GM12874 (cell line): ENCODE data around the gene MEAK7.

ENCODE experiments used
- CTCF ChIP-seq: IDR thresholded peaks from 2 replicates; pipeline ENCODE4 v1.5.1; 2011; ENCODE audit warnings: low read depth, mild to moderate bottlenecking, control low read depth, low read length, moderate library complexity; ENCODE audit not compliant: insufficient read depth

MEAK7 gene

GRCh38 chr16:84465154-84465553 lies 39.3 kb downstream of the MEAK7 start:
- TF ChIP-seq CTCF, result no peak

- no peak for TF ChIP-seq CTCF
Measured at GRCh38 chr16:84464116-84464515, 40.3 kb downstream of the MEAK7 start.

GRCh38 chr16:84463221-84463620 lies 41.2 kb downstream of the MEAK7 start:
- no peak for TF ChIP-seq CTCF

- no peak for TF ChIP-seq CTCF
Measured at GRCh38 chr16:84462296-84463210, 41.9 kb downstream of the MEAK7 start.

GRCh38 chr16:84461413-84462295 lies 42.8 kb downstream of the MEAK7 start:
- TF ChIP-seq CTCF, result no peak

- no peak for TF ChIP-seq CTCF
Measured at GRCh38 chr16:84461029-84461412, 43.4 kb downstream of the MEAK7 start.

GRCh38 chr16:84460406-84461028 lies 43.9 kb downstream of the MEAK7 start:
- TF ChIP-seq CTCF, result no peak
